EH (cell line): ENCODE results near the gene ZNF217.
A peak's percentile ranks its signal among the peaks of the same experiment; 100 is the strongest.

Experiments
- DNase-seq: peaks from one replicate; pipeline ENCODE4 v3.0.0-alpha.2; 2015; ENCODE audit warnings: low read depth

Gene ZNF217

DNA sequence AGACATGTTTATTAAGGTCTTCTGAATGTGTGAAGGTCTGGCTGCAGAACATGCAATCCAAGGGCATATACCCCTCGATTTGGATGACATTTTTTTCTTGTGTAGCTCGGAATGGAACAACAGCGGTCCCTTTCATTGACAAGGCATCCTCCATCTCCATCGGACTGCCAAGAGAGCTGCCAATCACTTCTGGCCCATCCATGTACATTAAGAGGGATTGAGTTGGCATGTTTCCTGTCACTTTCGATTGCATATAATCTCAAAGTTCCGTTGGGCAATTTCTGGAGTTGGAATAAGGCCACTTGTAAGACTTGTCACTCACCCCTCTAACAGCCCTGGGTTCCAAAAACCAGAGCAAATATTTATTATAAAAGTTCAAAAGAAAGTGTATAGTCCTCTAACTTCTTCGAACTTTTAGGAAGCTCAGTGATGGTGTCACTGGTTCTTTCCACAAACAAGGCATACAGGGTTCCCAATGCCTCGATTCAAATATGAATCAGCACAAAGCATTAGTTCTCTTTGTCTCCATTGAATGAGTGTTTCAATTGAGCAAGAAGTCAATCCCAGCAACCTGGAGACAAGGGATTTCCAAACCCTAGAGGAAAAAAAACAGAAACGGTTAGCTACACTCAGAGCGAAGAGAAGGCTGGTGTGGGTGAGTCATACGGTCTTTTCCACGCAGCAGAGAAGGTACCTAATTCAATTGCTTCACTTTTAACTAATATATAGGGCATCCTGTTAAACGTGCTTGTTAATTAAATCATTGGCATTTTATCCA is 10.9 kb downstream of the ZNF217 start:
- peak; percentile 88 for DNase-seq

DNA sequence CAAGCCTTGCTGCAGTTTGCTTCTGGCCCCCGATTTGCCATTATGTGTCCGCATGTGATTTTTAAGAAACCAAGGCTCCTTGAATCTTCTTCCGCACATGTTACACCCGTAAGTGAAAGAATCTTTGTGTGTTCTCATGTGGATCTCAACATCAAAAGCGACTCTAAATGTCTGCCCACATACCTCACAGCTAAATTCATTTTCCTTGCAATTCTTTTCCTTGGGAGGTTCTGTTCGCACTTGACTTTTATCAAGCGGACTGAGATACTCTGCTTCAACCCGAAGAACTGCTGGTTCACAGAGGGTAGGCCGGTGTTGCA is 11.4 kb downstream of the ZNF217 start:
- no peak for DNase-seq

DNA sequence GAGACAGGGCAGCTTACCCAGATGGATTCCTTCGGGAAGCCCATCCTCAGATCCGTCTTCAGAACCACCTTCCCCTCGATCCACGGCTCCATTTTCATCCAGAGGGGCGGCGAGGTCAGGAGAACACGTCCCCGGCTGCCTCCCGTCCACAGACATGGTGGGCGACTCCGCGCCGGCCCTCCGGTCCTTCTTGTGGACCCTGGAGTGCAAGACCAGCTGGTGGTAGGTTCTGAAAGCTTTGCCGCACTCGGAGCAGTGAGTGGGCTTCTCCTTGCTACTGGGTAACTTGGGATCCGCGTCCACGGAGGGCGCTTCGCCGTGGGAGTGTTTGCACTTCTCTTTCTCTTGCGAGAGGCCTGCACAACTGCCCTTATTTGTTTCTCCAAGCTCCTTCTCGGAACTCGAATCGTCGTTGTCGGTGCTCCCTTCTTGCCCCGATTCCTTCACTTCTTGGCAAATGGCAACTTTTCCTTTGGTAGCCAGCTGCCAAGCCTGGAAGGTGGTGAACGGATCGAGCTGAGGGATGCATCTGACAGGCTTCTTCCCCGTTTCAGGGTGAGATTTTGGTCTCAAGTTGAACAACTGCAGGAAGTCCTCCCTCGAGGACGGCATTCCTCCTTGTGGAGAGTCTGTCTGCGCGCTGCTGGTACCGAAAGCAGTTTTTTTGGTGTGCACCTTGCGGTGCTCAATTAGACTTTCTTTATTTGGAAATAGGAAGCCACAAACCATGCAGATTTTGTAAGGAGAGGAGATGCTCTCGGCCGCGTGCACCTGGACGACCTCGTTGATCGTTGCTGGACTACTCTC is 12.0 kb downstream of the ZNF217 start:
- no peak for DNase-seq

DNA sequence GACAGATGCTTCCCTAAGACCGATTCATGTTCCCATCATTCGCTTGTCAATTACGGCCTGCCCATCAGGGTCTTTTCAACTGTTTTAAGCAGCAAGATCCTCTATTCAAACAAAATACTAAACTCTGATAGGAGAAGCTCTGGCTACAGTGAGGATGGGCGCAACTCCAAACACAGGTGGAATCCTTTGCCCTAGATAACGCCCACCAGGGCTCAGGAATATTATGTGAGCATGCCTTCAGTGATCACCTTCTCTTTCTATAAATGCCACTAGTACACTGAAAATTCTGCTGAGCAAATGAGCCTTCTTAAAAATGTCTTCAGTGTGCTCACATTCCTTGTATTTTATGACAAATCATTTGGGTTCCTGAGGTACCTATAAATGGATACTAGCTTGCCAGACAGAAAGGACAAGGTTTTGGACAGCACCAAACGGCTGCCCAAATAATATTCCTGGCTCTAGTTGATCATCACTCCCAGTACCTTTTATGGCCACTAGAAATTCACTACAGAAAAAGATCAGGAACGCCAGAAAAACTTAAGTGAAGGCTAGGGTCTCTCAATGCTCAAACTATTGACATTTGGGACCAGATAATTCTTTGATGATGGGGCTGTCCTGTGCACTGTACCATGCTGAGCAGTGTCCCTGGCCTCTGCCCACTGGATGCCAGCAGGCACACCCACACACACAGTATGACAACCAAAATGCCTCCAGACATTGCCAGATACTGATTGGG is 13.1 kb downstream of the ZNF217 start:
- peak; percentile 36 for DNase-seq

DNA sequence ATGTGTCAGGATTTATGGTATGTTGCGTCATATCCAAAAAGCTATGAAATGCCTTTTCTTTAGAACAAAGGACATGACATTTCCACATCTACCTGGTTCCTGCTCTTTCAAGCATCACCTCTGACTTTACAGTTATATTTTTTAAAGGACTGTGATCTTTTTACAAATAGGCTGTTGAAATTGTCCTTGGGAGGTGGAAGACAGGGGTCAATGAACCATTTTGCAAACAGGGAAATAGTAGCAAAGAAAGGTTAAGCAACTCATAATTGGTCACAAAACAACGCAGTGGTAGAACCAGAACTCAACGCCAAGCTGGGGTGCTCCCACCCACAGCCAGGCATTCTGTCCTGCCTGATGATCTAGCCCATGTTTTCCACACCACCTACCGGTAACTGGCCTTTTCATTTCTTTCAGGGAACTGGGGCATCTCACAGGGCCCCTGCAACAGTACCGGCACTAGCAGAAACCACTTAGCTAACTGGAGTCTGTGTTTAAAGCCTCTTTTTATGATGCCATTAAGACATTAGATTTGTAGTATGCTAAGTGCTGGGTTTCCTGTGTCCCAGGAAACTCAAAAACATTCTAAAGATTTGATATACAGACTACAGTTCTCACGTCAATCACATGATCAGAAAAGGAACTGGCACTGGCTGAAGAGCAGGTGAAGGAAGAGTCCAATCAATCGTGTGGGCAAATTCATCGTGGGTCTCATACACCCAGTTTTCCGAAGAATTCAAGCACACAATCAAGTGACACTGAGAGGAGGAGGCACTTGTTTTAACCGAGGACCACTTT is 13.9 kb downstream of the ZNF217 start:
- peak; percentile 80 for DNase-seq

DNA sequence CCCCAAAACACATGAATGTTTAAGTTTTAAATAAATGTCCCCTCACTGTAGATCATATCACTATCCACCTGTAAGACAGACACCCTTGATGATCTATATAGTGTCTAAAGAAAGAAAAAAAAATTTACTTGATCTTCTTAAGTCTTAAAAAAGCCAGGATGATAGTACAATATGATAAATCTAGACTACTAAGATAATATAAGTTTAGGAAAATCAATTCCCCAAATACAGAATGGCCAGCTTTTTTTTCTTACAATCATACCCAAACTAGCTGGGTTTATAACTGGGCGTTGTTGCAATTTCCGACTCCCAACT is 14.4 kb downstream of the ZNF217 start:
- DNase-seq, result no peak

DNA sequence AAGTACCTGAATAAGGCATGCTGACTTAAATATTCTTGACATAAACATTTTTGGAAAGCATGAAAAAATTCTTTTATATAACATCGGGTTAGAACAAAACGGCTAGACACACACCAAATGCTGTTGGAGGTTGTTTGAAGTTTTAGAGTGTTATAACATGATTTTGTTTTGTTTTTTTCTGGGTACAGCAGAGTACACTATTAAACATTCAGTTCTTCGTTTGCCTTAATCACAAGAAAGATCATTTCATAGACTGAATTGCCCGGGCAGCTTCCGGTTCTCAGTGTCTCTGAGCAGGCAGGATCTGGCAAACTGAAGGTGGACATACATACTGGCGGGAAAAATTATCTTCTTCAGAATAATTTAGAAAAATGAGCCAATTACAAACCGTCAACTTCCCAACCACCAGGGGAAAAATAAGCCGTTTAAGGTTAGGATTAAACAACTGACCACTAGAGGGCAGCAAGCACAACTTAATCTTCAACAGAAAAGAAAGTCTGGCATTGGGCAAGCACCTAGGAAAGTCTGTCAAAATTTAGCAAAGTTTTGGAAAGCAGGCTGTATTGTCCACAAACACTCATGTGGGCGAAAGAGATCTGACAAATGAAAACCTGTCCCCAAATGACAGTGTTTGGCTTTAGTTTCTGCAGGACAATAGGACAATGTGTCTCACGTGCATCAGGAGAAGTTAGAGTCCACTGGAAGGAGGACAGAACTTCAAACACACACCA is 15.0 kb downstream of the ZNF217 start:
- peak; percentile 86 for DNase-seq

DNA sequence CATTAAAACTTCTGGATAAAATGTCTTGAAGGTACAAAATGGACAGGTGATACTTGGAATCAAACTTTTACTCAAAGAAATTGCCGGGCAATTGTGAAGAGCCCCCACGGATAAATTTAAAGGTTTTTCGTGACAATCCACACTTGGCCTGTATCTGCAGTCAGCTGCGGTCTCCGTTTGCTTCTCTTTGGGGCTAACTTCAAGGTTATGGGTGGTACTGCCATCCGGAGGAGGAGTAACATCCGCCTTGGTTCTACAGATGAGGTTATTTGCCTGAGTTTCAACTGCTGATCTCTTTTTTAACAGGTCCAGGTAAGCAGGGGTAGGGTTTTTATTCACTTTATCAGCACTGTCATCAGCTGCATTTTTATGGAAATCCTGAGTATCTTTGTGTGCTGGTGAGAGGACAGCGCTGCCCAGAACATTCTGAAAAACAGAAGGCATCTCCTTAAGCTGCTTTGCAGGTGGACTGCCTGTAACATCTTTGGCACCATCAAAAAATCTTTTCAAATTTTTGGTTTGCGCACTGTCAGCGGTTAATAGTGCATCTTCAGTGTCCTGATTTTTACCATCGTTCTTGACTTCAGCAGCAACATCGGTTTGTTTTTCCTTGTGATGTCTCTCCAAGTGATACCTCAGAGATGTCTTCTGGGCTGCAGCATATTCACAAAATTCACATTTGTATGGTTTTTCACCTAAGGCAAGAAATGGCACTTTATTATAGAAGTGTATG is 16.9 kb downstream of the ZNF217 start:
- no peak for DNase-seq

DNA sequence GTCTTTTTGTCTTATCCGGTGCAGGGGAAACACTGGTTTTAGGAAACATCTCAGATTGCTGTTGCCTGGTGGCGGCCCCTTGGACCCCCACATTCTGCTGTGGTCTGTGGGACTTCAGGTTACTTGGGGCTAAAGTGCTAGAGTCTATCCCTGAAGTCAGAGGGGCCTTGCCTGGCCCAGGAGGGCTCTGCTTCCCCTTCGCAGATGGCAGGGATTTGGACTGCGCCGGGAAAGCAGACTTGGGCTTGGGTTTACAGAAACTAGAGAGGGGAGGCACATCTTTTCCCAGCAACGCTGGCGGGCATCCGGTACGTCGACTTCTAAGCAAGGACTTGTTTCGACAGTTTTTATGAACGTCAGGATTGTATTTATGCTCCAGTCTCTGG is 17.5 kb downstream of the ZNF217 start:
- no peak for DNase-seq

DNA sequence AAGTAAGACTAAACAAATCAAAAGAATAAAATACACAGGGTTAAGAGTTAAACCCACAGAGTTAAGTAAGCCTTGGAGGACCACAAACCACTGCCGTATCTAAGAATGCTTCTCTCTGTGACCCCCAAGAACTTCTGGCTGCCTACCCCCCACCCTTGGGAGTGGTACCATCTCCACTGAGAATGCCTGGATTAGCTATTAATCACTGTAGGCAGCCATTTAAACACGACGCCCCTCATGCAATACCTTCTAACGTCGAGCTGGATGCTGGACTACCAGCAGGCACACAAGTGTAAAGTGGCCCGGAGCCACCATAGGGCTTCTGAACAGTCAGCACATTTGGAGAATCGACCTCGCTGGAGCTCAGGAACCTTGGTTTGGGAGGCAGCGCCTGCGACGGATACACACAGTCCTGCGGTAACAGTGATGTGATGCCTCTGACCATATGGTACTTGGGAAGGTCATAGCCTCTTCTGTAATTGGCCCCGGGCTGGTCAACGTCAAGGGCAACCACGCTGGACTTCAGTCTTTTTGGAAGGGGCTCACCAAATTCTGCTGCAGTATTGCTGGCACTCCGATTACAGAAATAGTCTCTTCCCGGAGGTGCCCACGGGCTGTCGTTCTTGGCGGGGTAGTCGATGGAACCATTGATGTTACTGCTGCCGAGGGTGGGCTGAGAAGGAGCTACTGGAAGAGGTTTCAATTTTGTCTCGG is 18.0 kb downstream of the ZNF217 start:
- no peak for DNase-seq

DNA sequence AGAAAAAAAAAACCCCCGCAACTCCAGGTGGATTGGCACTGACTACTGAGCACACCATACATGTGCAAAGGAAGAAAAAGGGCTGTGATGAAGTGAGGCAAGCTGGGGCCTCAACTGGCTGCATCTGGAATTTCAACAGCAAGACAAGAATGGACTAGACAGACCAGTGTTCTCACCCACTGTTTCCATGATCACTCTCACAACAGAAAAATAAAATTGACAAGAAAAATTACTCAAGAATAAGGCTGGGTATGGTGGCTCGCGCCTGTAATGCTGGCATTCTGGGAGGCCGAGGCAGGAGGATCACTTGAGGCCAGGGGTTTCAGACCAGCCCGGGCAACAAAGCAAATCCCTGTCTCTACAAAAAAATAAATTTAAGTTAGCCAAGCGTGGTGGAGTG is 18.8 kb downstream of the ZNF217 start:
- DNase-seq, result no peak

DNA sequence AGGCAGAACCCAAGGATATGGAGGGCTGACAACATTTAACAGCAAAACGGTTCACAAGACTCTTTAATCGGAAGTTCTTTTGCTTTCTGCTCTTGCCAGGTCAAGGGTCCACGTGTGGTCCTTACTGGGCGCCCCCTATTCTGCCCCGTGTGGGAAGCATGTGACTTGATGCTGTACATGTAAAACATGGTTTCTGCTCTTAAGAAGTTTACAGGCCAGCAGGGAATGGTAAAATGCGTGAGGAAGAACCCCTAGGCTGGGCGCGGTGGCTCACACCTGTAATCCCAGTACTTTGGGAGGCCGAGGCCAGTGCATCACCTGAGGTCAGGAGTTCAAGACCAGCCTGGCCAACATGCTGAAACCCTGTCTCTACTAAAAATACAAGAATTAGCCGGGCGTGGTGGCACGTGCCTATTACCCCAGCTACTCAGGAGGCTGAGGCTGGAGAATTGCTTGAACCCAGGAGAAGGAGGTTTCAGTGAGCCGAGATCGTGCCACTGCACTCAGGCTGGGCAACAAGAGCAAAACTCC is 19.3 kb downstream of the ZNF217 start:
- DNase-seq, result no peak

DNA sequence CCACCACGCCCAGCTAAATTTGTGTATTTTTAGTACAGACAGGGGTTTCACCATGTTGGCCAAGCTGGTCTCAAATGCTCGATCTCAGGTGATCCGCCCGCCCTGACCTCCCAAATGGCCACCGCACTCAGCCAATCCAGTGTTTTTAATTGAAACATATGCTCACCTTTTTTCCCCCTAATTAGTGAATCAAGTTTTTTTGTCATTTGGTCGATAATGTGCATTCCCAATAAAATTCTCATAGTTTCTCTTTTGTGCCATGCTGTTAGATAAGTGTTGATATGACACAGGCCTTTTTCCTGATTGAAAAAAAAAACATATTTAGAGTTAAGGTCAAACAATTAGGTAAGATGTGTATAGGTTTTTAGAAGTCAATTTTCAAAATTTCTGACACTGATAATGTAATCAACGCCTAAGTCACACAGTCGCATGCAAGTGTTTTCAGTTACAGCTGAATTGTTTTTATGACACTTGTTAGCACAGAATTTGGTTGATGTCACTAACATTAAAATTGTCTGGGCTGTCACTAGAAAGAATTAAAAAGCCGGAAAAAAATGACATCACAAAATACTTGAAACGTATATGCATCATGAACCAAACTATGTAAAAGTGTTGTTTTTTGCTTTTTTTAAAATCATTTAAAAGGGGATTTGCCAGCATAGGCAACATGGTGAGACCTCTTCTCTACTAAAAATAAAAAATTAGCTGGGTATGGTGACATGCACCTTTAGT is 21.9 kb downstream of the ZNF217 start:
- no peak for DNase-seq

DNA sequence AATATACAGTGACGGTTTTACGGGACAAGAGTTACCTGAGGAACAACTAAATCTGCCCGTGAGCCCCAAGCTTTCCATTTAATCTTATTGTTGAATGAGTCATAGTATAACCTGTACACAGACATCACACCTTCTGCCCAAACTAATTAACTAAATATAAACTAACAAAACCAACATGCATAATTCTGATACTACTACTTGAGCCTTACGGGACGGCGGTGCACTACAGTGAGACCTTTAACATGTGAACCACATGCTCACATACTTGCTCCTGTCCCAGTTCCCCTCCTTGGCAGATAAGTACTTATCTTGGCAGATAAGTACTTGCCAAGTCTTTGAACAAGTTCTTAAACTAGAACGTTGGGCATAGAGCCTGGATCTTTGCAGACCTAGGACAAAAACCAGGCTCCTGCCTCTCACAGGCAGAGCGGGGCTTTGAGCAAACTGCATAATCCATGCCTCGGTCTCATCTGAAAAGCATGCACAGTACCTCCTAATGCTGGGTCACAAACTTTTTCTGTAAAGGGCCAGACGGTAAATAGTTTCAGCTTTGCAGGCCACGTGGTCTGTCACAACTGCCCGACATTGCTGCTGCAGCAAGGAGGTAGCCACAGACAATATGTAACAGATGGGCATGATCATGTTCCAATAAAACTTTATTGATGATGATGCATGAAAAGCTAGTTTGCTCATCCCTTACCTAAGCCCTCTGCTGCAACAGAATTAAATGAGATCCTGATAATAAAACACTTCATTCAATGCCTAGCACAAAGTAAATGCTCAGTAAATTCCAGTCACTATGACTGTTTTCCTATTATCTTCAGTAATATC is 23.0 kb downstream of the ZNF217 start:
- DNase-seq, result no peak

DNA sequence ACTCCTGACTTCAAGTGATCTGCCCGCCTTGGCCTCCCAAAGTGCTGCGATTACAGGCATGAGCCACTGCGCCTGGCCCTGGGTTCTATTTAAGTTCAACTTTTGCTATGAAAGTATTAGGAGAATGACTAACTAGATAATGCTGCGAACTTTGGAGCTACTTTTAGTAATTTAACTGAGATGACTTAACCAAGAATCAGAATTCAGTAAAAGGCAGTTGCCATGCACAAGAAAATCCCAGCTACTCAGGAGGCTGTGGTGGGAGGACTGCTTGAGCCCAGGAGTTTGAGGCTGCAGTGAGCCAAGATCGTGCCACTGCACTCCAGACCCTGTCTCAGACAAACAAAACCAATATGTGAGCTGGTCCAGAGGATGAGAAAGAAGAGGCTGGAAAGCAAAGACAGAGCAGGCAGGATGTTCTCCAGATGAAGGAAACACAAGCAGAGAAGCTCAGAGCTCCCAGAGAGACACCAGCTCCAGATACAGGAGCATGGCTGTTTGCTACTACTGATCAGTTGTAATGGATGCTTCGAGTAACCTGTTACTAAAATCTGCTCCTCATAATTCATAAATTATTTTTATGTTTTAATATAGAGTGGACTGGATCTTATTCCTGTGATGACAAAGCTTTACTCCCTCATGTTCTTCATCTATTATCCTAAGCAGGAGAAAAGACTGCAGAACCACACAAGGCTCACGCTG is 23.9 kb downstream of the ZNF217 start:
- DNase-seq, result no peak

DNA sequence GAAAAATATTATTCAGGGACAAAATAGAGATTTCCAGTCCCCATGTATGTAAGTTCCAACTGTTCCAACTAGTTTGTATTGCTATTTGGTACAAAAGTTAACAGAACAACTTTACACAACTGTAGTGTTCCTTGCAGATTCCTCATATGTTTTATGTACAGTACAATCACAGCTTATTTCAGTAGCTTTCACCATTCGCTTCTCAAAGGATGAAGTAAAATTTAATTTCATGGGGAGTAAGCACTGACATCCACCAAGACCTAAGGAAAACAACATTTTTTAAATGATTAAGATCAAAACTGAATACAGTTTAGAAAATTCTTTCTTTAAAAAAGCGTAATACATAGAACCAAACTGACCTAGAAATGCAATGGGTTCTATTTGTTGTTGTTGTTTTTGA is 24.6 kb downstream of the ZNF217 start:
- DNase-seq, result no peak

DNA sequence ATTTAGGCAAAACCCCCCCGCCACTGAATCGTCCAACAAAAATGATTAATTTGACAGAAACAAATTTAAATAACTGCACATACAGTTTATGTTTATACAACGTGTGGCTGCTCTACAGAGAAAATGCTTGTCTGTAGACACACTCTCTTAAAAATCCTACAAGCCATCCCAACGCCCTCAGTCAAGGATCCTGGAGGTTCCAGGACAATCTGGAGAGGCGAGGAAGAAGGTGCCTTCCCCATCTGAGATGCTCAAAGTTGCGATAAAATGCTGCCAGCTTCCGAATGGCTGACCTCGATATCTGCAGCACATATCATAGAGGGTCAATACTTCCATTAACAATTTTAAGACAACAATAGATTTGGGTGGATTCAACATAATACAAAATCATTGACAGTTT is 25.3 kb downstream of the ZNF217 start:
- no peak for DNase-seq

DNA sequence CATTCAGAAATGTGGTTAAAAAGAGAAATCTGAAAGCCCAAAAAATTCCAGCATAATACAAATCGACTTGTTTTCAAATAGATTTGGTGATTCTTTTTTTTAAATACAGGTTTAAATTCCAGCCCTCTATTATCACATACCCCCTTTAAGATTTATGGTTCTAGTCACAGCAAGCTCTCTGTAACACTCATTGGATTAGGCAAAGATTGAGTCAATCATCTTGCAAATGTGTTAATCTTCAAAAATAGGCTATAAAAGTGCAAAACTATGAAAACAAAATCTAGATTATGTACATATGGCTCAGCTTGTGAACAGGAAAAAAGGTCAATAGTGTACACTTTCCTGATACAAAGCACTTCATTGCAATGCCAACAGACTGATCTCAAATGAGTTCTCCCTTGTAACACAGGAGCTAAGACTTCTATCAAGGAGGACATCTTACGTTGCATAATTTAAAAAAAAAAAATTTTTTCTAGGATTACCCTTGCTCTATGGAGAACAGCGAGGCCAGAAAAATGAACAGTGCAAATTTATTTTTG is 26.2 kb downstream of the ZNF217 start:
- DNase-seq, result no peak
